ENCODE data around the gene FSD1. TPM values are rescaled to one million over a fixed set of nuclear protein-coding genes. Genes with fewer than 3 reads are reported as not detected.

Gene FSD1
- total RNA-seq, 2 donors from 2014 or later, result not detected

DNA sequence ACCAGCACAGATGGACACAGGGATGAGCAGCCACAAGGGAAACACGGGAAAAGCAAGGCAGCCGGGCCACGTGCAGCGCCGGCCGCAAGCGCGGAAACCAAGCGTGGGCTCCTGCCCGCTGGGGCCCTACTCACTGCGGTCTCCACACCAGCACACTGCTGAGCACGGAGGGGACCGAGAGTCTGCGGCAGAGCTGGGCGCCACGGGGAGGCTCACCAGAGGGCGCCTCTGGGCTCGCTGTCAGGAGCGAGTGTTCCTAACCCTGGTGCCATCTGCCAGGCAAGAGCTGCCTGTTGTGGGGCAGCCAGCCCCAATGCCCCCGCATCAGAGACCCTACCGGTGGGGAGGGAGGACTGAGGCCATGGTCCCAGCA is 65.5 kb downstream of the FSD1 start:
- Histone ChIP-seq H3K4me3 (no peak overlapping the region), H3K36me3 (replicated peaks in 1 of 2; ENCODE audit: insufficient read depth in 1 of 2, low read depth in 2 of 2) (peaks cover 5 to 6% of the 10 kb centered on the region in 2 donors), H3K27ac (peak overlapping the region in 3 of 4 donors; percentile 58 to 77 (median 64)), H3K9me3 (no peaks in the 10 kb centered on the region), H3K4me1 (peaks cover 70% of the 10 kb centered on the region), H3K27me3 (no peaks in the 10 kb centered on the region)
- intact Hi-C loops (cut with DNase I), result no loop called here
- TF ChIP-seq POLR2A (IDR thresholded peaks at IDR 0.05), result no peak
- TF ChIP-seq, protein P1, sequence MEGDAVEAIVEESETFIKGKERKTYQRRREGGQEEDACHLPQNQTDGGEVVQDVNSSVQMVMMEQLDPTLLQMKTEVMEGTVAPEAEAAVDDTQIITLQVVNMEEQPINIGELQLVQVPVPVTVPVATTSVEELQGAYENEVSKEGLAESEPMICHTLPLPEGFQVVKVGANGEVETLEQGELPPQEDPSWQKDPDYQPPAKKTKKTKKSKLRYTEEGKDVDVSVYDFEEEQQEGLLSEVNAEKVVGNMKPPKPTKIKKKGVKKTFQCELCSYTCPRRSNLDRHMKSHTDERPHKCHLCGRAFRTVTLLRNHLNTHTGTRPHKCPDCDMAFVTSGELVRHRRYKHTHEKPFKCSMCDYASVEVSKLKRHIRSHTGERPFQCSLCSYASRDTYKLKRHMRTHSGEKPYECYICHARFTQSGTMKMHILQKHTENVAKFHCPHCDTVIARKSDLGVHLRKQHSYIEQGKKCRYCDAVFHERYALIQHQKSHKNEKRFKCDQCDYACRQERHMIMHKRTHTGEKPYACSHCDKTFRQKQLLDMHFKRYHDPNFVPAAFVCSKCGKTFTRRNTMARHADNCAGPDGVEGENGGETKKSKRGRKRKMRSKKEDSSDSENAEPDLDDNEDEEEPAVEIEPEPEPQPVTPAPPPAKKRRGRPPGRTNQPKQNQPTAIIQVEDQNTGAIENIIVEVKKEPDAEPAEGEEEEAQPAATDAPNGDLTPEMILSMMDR (IDR thresholded peaks at IDR 0.05), result peak in 4 of 7 experiments; percentile 3 to 25 (median 12)
- 64 to 69% methylated on average over 17 to 20 of the region's 21 CpGs for WGBS, 2 donors
- DNase-seq (peak in 2 of 4 donors; percentile 24 to 55), ATAC-seq (no peak)

DNA sequence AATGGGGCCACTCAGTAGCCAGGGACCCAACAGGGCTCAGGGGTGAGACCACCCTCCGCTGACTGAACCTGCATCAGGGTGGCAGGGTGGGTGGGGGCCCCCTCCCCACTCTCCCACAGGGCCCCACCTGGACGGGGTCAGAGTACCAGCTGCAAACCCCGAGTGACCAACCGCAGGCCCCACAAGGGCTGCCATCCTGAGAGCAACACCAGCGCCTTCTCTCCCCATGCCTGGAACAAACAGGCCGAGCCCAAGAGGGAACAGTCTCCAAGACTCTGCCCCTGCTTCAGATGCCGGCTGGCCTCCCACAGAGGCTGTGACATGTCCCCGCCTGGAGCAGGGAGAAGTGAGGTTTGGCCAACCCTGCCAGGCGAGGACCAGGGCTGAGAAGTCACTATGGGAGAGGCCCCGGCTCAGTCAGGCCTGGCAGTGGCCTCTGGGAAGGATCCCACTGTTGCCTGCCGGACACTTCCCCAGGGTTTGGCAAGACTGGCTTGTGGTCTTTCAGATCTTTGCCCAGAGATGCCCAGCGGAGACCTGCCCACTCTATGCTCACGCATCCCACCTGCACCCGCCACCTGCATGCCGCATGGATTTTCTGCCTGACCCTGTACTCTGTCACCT is 66.1 kb downstream of the FSD1 start:
- TF ChIP-seq, protein P1 (IDR thresholded peaks at IDR 0.05), result no peak
- no peak for TF ChIP-seq POLR2A (IDR thresholded peaks at IDR 0.05)
- peak overlapping the region in 2 of 4 donors; percentile 24 to 64 for H3K27ac ChIP-seq
- peaks cover 76% of the 10 kb centered on the region for H3K4me1 ChIP-seq
- H3K9me3 ChIP-seq, result no peaks in the 10 kb centered on the region
- DNase-seq, result no peak
- intact Hi-C loops (cut with DNase I), result no loop called here
- WGBS, 2 donors, result 75 to 87% methylated on average over 8 to 14 of the region's 15 CpGs
- no peak for ATAC-seq
- H3K36me3 ChIP-seq (replicated peaks in 1 of 2; ENCODE audit: insufficient read depth in 1 of 2, low read depth in 2 of 2), result peaks cover under 1% of the 10 kb centered on the region in 2 donors
- no peaks in the 10 kb centered on the region for H3K27me3 ChIP-seq
- H3K4me3 ChIP-seq, result no peak overlapping the region

DNA sequence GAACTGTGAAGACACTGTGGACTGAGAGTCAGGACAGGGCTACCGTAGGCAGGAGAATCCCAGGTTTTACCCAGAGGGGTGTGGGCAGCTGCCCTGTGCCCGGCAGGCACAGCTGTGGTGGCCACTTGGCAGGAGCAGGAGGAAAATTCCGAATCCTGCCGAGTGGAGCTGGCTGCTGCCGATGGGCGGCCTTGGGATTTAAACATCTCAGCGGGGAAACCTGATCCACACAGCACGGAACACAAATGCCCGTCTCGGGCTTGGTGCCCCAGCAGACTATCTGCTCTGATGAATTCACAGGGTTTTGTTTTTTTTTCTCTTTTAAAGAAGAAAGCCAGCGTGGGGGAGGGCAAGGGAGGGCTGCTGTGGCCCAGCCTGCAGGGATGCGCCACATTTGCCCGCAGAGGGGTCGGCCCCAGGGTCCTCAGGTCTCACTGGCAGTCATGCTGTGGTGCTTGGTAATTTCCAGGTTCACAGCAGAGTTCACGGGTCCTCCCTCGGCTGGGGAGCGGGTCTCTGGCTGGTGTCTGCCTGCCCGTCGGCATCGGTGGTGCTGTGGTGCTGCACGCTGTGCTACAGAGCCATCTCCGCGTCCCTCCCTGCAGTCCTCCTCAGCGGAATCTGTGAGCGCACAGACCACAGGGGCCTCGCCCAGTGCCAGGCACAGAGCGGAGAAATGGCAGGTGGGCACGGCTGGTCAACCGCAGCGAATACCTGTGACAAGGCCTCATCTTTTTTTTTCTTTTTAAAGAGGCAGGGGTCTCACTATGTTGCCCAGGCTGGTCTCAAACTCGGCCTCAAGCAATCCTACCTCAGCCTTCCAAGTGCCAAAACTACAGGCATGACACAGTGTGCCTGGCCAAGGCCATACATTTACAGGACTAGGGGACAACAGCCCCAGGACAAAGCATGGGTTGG is 67.1 kb downstream of the FSD1 start:
- intact Hi-C loops (cut with DNase I), result no loop called here
- no peak for ATAC-seq
- Histone ChIP-seq H3K4me3 (no peak overlapping the region), H3K9me3 (no peaks in the 10 kb centered on the region), H3K36me3 (replicated peaks in 1 of 2; ENCODE audit: insufficient read depth in 1 of 2, low read depth in 2 of 2) (no peaks in the 10 kb centered on the region), H3K27me3 (no peaks in the 10 kb centered on the region), H3K4me1 (peaks cover 86% of the 10 kb centered on the region), H3K27ac (peak overlapping the region in 1 of 4 donors; percentile 24)
- TF ChIP-seq, protein P1 (IDR thresholded peaks at IDR 0.05), result no peak
- TF ChIP-seq POLR2A (IDR thresholded peaks at IDR 0.05), result no peak
- peak in 3 of 4 donors; percentile 27 to 61 (median 56) for DNase-seq
- WGBS, 2 donors, result 30 to 60% methylated on average over 14 to 31 of the region's 31 CpGs

DNA sequence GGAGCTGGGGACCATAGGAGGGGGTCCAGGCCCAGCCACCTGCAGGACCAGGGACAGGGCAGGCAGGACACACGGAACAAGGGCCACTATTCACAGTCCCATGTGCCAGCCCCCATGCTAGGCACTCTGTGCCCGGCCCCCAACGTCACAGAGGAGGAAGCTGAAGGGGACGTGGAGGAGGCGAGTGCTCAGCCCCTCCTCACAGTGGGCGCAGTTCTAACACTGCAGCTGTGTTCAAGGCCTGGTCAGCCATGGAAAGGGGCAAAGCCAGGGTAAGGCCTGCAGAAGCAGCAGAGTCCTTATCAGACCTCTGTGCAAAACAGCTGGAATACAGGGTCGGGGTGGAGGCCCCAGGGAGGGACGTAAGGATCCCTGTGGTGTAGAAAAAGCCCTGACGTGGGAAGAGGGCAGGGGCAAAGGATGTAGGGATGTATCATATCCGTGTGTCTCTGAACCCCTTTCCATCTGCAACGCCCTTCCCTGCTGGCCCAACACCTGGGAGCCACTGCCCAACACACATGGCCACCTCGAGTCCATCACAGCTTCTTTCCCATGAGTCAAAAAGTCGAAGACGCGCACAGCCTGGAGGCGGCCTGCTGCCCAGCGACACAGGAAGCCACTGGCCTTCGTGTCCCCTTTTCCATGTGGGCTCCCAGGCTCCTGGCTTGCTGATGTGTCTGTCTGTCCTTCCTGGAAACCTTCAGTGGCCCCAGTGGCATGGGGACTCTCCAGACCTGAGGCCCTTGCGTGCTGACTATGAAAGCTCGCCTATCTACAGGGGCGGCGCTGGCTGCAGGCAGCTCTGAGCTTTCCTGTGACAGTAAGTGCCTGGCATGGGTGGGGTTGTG is 68.0 kb downstream of the FSD1 start:
- Histone ChIP-seq H3K4me3 (no peak overlapping the region), H3K4me1 (peaks cover 95% of the 10 kb centered on the region), H3K27ac (no peak overlapping the region), H3K27me3 (no peaks in the 10 kb centered on the region), H3K9me3 (no peaks in the 10 kb centered on the region), H3K36me3 (replicated peaks in 1 of 2; ENCODE audit: insufficient read depth in 1 of 2, low read depth in 2 of 2) (no peaks in the 10 kb centered on the region)
- DNase-seq (no peak), ATAC-seq (no peak)
- intact Hi-C loops (cut with DNase I), result no loop called here
- 80 to 88% methylated on average over 17 to 22 of the region's 22 CpGs for WGBS, 2 donors
- no peak for TF ChIP-seq POLR2A (IDR thresholded peaks at IDR 0.05)
- TF ChIP-seq, protein P1 (IDR thresholded peaks at IDR 0.05), result no peak
